SK-N-SH treated with all-trans-retinoic acid at 6 μM for 48 hours (cell line): Measurements from ENCODE around the gene PFKFB2.
"Not testable (repeated sequence)": the region's sequence is repeated elsewhere in the genome, so short reads cannot be mapped to it uniquely, and the experiment has no call there.

ENCODE experiments used
- GLIS3 ChIP-seq: fragments of 250-450 bp; sonication (Bioruptor Pico); IDR thresholded peaks from 2 replicates; pipeline ENCODE4 v1.5.0; 2020; ENCODE audit warnings: mild to moderate bottlenecking, moderate library complexity
- PATZ1 ChIP-seq: fragments of 250-450 bp; sonication (Bioruptor Pico); IDR thresholded peaks from 2 replicates; pipeline ENCODE4 v1.8.0; 2020; ENCODE audit warnings: mild to moderate bottlenecking, moderate library complexity, borderline replicate concordance
- RARB ChIP-seq: fragments of 250-450 bp; sonication (Bioruptor Pico); IDR thresholded peaks from 2 replicates; pipeline ENCODE4 v1.8.0; 2021; ENCODE audit warnings: mild to moderate bottlenecking, moderate library complexity
- TOX ChIP-seq: fragments of 250-450 bp; sonication (Bioruptor Pico); IDR thresholded peaks from 2 replicates; pipeline ENCODE4 v1.8.0; 2021; ENCODE audit warnings: mild to moderate bottlenecking, moderate library complexity, borderline replicate concordance
- TF ChIP-seq, protein P1 (sequence below): fragments of 250-450 bp; sonication (Bioruptor Pico); IDR thresholded peaks from 2 replicates; pipeline ENCODE4 v1.8.0; 2021; ENCODE audit warnings: low read depth, mild to moderate bottlenecking, moderate library complexity, borderline replicate concordance

DNA sequence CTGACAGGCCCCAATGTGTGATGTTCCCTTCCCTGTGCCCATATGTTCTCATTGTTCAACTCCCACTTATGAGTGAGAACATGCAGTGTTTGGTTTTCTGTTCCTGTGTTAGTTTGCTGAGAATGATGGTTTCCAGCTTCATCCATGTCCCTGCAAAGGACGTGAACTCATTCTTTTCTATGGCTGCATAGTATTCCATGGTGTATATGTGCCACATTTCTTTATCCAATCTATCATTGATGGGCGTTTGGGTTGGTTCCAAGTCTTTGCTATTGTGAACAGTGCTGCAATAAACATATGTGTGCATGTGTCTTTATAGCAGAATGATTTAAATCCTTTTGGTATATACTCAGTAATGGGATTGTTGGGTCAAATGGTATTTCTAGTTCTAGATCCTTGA, 11.7 kb upstream of the PFKFB2 start:
- not testable (repeated sequence) for TF ChIP-seq PATZ1 (CRISPR knock-in tag); GLIS3; RARB (CRISPR knock-in tag); TOX (CRISPR knock-in tag)
- TF ChIP-seq, protein P1, sequence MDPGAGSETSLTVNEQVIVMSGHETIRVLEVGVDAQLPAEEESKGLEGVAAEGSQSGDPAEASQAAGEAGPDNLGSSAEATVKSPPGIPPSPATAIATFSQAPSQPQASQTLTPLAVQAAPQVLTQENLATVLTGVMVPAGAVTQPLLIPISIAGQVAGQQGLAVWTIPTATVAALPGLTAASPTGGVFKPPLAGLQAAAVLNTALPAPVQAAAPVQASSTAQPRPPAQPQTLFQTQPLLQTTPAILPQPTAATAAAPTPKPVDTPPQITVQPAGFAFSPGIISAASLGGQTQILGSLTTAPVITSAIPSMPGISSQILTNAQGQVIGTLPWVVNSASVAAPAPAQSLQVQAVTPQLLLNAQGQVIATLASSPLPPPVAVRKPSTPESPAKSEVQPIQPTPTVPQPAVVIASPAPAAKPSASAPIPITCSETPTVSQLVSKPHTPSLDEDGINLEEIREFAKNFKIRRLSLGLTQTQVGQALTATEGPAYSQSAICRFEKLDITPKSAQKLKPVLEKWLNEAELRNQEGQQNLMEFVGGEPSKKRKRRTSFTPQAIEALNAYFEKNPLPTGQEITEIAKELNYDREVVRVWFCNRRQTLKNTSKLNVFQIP = not testable (repeated sequence)
